Measurements from ENCODE around the gene LGALS8. TPM values are rescaled to one million over a fixed set of nuclear protein-coding genes. Genes with fewer than 3 reads are reported as not detected.
"Not testable (repeated sequence)": the region's sequence is repeated elsewhere in the genome, so short reads cannot be mapped to it uniquely, and the experiment has no call there.

LGALS8 gene
- polyA plus RNA-seq, 1 donor = 65.4 TPM

DNA sequence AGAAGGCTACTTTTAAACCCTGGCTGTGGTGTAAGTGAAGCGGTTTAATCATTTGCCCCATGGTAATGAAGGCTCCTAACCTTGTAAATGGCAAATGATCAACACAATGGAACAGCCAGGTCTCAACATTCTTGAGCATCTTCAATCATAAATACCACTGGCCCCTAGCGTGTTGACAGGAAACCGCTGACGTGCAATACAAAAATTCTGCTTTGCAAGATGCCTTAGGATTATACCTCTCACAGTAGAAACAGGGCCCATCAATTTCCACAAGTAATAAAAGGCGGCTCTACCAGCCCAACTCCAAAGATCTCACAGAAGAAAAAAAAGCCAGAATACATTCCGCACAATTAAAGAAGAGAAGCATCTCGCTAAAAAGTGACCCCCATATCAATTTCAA, 32.8 kb downstream of the LGALS8 start:
- Histone ChIP-seq H3K27ac (ENCODE audit: low read length) (no peak overlapping the region), H3K9me3 (ENCODE audit: control insufficient read depth, low read depth, low read length) (no peaks in the 10 kb centered on the region), H3K4me3 (ENCODE audit: low read length) (no peak overlapping the region), H3K4me1 (ENCODE audit: control insufficient read depth, insufficient read depth, low read length) (no peaks in the 10 kb centered on the region), H3K36me3 (ENCODE audit: control insufficient read depth, insufficient read depth, low read length) (peaks cover 83% of the 10 kb centered on the region), H3K27me3 (ENCODE audit: control insufficient read depth, insufficient read depth, low read length) (no peaks in the 10 kb centered on the region)
- DNase-seq = no peak
- WGBS (ENCODE audit: insufficient coverage, low lambda C conversion rate) = 93% methylated on average over 2 of the region's 7 CpGs

DNA sequence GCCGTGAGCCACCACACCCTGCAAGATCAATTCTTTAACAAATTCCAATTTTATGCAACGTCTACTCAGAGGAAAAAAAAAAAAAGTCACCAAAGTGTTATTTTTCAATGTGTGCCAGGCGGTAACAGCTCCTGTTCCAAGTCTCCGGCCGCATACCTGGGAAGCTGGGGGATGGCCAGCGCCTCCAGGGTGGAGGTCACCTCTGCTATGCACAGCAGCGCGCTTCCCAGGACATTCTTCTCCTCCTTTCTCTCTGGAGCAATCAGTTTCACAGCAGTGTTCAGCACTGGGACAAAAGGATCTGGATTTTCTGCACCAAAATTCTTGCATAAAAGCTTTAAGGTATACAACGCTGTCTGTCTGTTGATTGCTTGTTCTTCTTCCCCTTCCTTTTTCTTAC, 34.3 kb downstream of the LGALS8 start:
- Histone ChIP-seq H3K27ac (ENCODE audit: low read length) (no peak overlapping the region), H3K27me3 (ENCODE audit: control insufficient read depth, insufficient read depth, low read length) (no peaks in the 10 kb centered on the region), H3K4me3 (ENCODE audit: low read length) (no peak overlapping the region), H3K9me3 (ENCODE audit: control insufficient read depth, low read depth, low read length) (no peaks in the 10 kb centered on the region), H3K36me3 (ENCODE audit: control insufficient read depth, insufficient read depth, low read length) (peaks cover 80% of the 10 kb centered on the region), H3K4me1 (ENCODE audit: control insufficient read depth, insufficient read depth, low read length) (no peaks in the 10 kb centered on the region)
- DNase-seq = no peak
- no CpG with 5 or more reads among the region's 9 CpGs for WGBS (ENCODE audit: insufficient coverage, low lambda C conversion rate)

GRCh38 chr1:236558846-236559245, 35.1 kb downstream of the LGALS8 start:
- Histone ChIP-seq H3K4me3 (ENCODE audit: low read length) (no peak overlapping the region), H3K27ac (ENCODE audit: low read length) (no peak overlapping the region), H3K27me3 (ENCODE audit: control insufficient read depth, insufficient read depth, low read length) (no peaks in the 10 kb centered on the region), H3K9me3 (ENCODE audit: control insufficient read depth, low read depth, low read length) (no peaks in the 10 kb centered on the region), H3K4me1 (ENCODE audit: control insufficient read depth, insufficient read depth, low read length) (no peaks in the 10 kb centered on the region), H3K36me3 (ENCODE audit: control insufficient read depth, insufficient read depth, low read length) (peaks cover 80% of the 10 kb centered on the region)
- WGBS (ENCODE audit: insufficient coverage, low lambda C conversion rate) = no CpG with 5 or more reads among the region's 3 CpGs
- no peak for DNase-seq

DNA sequence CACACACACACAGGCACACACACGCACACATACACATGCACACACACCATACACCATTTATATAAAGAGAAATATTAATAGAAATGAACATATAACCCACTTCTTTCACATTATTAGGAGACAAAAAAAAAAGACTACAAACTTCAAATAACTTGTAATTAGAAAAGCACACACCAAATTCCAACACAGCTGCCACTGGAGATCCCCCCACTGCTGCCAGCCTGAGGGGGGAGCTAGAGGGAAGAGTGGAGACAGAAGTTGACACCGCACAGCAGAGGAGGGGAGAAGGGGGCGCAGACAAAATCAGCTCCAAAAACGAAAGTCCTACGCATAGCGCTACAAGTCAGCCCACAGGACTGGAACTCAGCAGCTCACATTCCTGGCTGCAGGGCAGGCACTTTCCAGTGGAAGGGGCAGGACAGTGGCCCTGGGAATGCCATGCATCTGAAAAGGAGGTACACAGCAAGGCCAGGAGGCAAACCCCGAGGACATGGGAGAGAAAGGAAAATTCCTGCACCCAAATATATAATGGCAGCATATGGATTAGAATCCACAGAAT, 36.5 kb downstream of the LGALS8 start:
- H3K36me3 ChIP-seq (ENCODE audit: control insufficient read depth, insufficient read depth, low read length) = peaks cover 82% of the 10 kb centered on the region
- H3K9me3 ChIP-seq (ENCODE audit: control insufficient read depth, low read depth, low read length) = no peaks in the 10 kb centered on the region
- no peak for DNase-seq
- no peak overlapping the region for H3K27ac ChIP-seq (ENCODE audit: low read length)
- H3K27me3 ChIP-seq (ENCODE audit: control insufficient read depth, insufficient read depth, low read length) = no peaks in the 10 kb centered on the region
- no CpG with 5 or more reads among the region's 7 CpGs for WGBS (ENCODE audit: insufficient coverage, low lambda C conversion rate)
- H3K4me3 ChIP-seq (ENCODE audit: low read length) = no peak overlapping the region
- no peaks in the 10 kb centered on the region for H3K4me1 ChIP-seq (ENCODE audit: control insufficient read depth, insufficient read depth, low read length)

- H3K36me3 ChIP-seq (ENCODE audit: control insufficient read depth, insufficient read depth, low read length) = peaks cover 79% of the 10 kb centered on the region
- no peaks in the 10 kb centered on the region for H3K4me1 ChIP-seq (ENCODE audit: control insufficient read depth, insufficient read depth, low read length)
- no peaks in the 10 kb centered on the region for H3K9me3 ChIP-seq (ENCODE audit: control insufficient read depth, low read depth, low read length)
- no peak for DNase-seq
- 80% methylated on average over 1 of the region's 2 CpGs for WGBS (ENCODE audit: insufficient coverage, low lambda C conversion rate)
- H3K27ac ChIP-seq (ENCODE audit: low read length) = no peak overlapping the region
- H3K4me3 ChIP-seq (ENCODE audit: low read length) = no peak overlapping the region
- no peaks in the 10 kb centered on the region for H3K27me3 ChIP-seq (ENCODE audit: control insufficient read depth, insufficient read depth, low read length)
Observed at GRCh38 chr1:236561976-236562375, 38.2 kb downstream of the LGALS8 start.

GRCh38 chr1:236565530-236565929, 41.7 kb downstream of the LGALS8 start:
- peaks cover 75% of the 10 kb centered on the region for H3K36me3 ChIP-seq (ENCODE audit: control insufficient read depth, insufficient read depth, low read length)
- WGBS (ENCODE audit: insufficient coverage, low lambda C conversion rate) = no CpG with 5 or more reads among the region's 5 CpGs

GRCh38 chr1:236568285-236568894, 44.6 kb downstream of the LGALS8 start:
- Histone ChIP-seq H3K36me3 (ENCODE audit: control insufficient read depth, insufficient read depth, low read length) (peaks cover 78% of the 10 kb centered on the region), H3K27ac (ENCODE audit: low read length) (no peak overlapping the region), H3K4me1 (ENCODE audit: control insufficient read depth, insufficient read depth, low read length) (no peaks in the 10 kb centered on the region), H3K27me3 (ENCODE audit: control insufficient read depth, insufficient read depth, low read length) (no peaks in the 10 kb centered on the region), H3K9me3 (ENCODE audit: control insufficient read depth, low read depth, low read length) (no peaks in the 10 kb centered on the region), H3K4me3 (ENCODE audit: low read length) (no peak overlapping the region)
- no peak for DNase-seq
- WGBS (ENCODE audit: insufficient coverage, low lambda C conversion rate) = no CpG with 5 or more reads among the region's 2 CpGs

More at GRCh38 chr1:236565530-236565929, 41.7 kb downstream of the LGALS8 start:
- Histone ChIP-seq H3K27ac (ENCODE audit: low read length) (no peak overlapping the region), H3K4me1 (ENCODE audit: control insufficient read depth, insufficient read depth, low read length) (no peaks in the 10 kb centered on the region), H3K9me3 (ENCODE audit: control insufficient read depth, low read depth, low read length) (no peaks in the 10 kb centered on the region), H3K4me3 (ENCODE audit: low read length) (no peak overlapping the region), H3K27me3 (ENCODE audit: control insufficient read depth, insufficient read depth, low read length) (no peaks in the 10 kb centered on the region)
- DNase-seq = no peak

GRCh38 chr1:236575523-236575922, 51.7 kb downstream of the LGALS8 start:
- no peak for DNase-seq
- H3K4me3 ChIP-seq (ENCODE audit: low read length) = no peak overlapping the region
- no peaks in the 10 kb centered on the region for H3K4me1 ChIP-seq (ENCODE audit: control insufficient read depth, insufficient read depth, low read length)
- no peak overlapping the region for H3K27ac ChIP-seq (ENCODE audit: low read length)
- peaks cover 48% of the 10 kb centered on the region for H3K36me3 ChIP-seq (ENCODE audit: control insufficient read depth, insufficient read depth, low read length)
- no peaks in the 10 kb centered on the region for H3K27me3 ChIP-seq (ENCODE audit: control insufficient read depth, insufficient read depth, low read length)
- no peaks in the 10 kb centered on the region for H3K9me3 ChIP-seq (ENCODE audit: control insufficient read depth, low read depth, low read length)
- 90% methylated on average over 3 of the region's 3 CpGs for WGBS (ENCODE audit: insufficient coverage, low lambda C conversion rate)

DNA sequence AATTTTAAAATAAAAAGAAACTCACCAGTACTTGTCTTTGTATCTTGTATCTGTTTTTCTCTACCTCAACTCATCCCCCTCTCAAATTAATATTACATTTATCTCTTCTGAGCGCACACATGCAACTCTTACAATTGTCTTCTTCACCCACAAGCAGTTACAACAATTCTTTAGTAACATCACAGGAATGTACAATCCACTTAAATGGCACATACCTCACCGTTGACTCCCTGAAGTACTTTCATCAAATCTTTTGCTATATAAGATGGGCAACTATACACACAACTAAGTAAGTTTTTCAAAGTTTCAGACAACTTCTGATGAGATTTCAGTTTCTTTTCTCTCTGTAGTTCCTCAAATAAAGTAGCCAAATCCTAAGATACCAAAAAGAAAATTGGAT, 52.2 kb downstream of the LGALS8 start:
- WGBS (ENCODE audit: insufficient coverage, low lambda C conversion rate) = 0% methylated on average over 1 of the region's 2 CpGs
- Histone ChIP-seq H3K36me3 (ENCODE audit: control insufficient read depth, insufficient read depth, low read length) (peaks cover 48% of the 10 kb centered on the region), H3K9me3 (ENCODE audit: control insufficient read depth, low read depth, low read length) (no peaks in the 10 kb centered on the region), H3K27me3 (ENCODE audit: control insufficient read depth, insufficient read depth, low read length) (no peaks in the 10 kb centered on the region), H3K27ac (ENCODE audit: low read length) (no peak overlapping the region), H3K4me3 (ENCODE audit: low read length) (no peak overlapping the region), H3K4me1 (ENCODE audit: control insufficient read depth, insufficient read depth, low read length) (no peaks in the 10 kb centered on the region)
- DNase-seq = no peak

DNA sequence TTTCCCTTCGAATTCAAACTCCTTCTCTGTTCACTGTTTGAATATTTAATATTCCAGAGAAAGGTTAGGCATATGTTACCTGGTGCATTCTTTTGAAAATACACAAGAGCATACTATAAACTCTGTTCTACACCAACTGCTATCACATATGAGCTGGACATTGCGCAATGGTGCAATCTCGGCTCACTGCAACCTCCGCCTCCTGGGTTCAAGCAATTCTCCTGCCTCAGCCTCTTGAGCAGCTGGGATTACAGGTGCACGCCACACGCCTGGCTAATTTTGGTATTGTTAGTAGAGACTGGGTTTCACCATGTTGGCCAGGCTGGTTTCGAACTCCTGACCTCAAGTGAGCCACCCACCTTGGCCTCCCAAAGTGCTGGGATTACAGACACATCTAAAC, 53.3 kb downstream of the LGALS8 start:
- peak in 1 of 2 donors; percentile 9 for DNase-seq
- H3K9me3 ChIP-seq (ENCODE audit: control insufficient read depth, low read depth, low read length); H3K4me3 ChIP-seq (ENCODE audit: low read length); H3K4me1 ChIP-seq (ENCODE audit: control insufficient read depth, insufficient read depth, low read length); H3K27ac ChIP-seq (ENCODE audit: low read length); H3K27me3 ChIP-seq (ENCODE audit: control insufficient read depth, insufficient read depth, low read length): not testable (repeated sequence)
- H3K36me3 ChIP-seq (ENCODE audit: control insufficient read depth, insufficient read depth, low read length) = peaks cover 45% of the 10 kb centered on the region
- WGBS (ENCODE audit: insufficient coverage, low lambda C conversion rate) = no CpG with 5 or more reads among the region's 7 CpGs

DNA sequence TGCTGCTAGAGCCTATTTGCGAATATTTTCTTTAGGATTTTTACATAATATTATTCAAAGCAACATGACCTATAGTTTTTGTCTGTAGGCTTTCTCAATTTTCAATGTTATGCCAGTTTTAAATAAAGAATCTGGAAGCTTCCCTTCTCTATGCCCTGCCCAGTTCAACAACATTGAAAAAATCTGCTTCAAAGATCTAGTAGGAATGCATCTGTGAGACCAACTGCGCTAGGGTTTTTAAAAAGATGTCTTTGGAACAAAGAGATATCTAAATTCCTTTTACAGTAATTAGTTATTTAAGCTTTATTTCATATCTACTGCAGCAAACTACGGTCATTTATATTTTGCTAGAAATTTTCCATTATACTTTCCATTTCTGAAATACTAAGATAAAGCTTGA, 54.9 kb downstream of the LGALS8 start:
- Histone ChIP-seq H3K27ac (ENCODE audit: low read length) (no peak overlapping the region), H3K27me3 (ENCODE audit: control insufficient read depth, insufficient read depth, low read length) (no peaks in the 10 kb centered on the region), H3K4me1 (ENCODE audit: control insufficient read depth, insufficient read depth, low read length) (no peaks in the 10 kb centered on the region), H3K36me3 (ENCODE audit: control insufficient read depth, insufficient read depth, low read length) (peaks cover 47% of the 10 kb centered on the region), H3K9me3 (ENCODE audit: control insufficient read depth, low read depth, low read length) (no peaks in the 10 kb centered on the region), H3K4me3 (ENCODE audit: low read length) (no peak overlapping the region)
- no peak for DNase-seq
- WGBS (ENCODE audit: insufficient coverage, low lambda C conversion rate) = 100% methylated on average over 1 of the region's 3 CpGs
